HepG2 (cell line): ENCODE measurements around the gene OR6P1. TPM values are rescaled to one million over a fixed set of nuclear protein-coding genes. Genes with fewer than 3 reads are reported as not detected.

Experiments used
- ATAC-seq: fragments of 200-7000 bp; cut with Tn5 transposase; 3 replicates; pipeline ENCODE4 v1.9.1; 2020; ENCODE audit warnings: mild to moderate bottlenecking, moderate library complexity
- BruUV-seq: library from RNA; stranded (reverse); fragments of 400-500 nt; replicated peaks from 2 replicates; lab custom pipeline; 2021; lab: Mats Ljungman, UMichigan
- CTCF ChIA-PET: fragments of 300-600 bp; formaldehyde crosslinking; extraction: SDS; loops from one replicate; lab custom pipeline; 2021; ENCODE audit warnings: low total read pairs, inconsistent platforms, low intra/inter-chr PET ratio; lab: Yijun Ruan, JAX
- POLR2A ChIA-PET: fragments of 350-600 bp; sonication (Branson Sonifier 250); formaldehyde crosslinking; loops from one replicate; lab custom pipeline; 2020; ENCODE audit warnings: antibody characterized with exemption, inconsistent platforms; lab: Yijun Ruan, JAX
- DNase-seq: peaks from one replicate; pipeline ENCODE4 v3.0.0-alpha.2; 2015; ENCODE audit warnings: low spot score
- FAIRE-seq: peaks from 3 replicates; lab custom pipeline; 2011; peaks lifted over from hg19 to GRCh38; lab: Jason Lieb, UNC
- H2AFZ ChIP-seq: one replicate; pipeline ENCODE4 v1.6.1; 2011; ENCODE audit warnings: low read length, inconsistent platforms
- H3K27ac ChIP-seq: fragments of 300-600 bp; 3 replicates; pipeline ENCODE4 v1.8.0; 2011; ENCODE audit warnings: mixed run types, mild to moderate bottlenecking, mixed read lengths, low read length, inconsistent platforms; ENCODE audit not compliant: insufficient read depth; ENCODE audit errors: extremely low read length
- H3K27me3 ChIP-seq, 2 experiments: fragments of 200-600 bp in 1 of 2; 2 replicates in 1 of 2; 3 replicates in 1 of 2; pipeline versions ENCODE4 v1.6.0 to v1.8.0; 2011; ENCODE audit warnings: low read length in 2 of 2, mild to moderate bottlenecking in 2 of 2, moderate library complexity in 2 of 2, inconsistent platforms in 1 of 2; ENCODE audit not compliant: insufficient read depth in 2 of 2, control insufficient read depth in 1 of 2
- H3K36me3 ChIP-seq, 2 experiments: fragments of 200-600 bp in 1 of 2; replicated peaks in 1 of 2; 2 replicates in 1 of 2; 3 replicates in 1 of 2; pipeline versions ENCODE4 v1.5.1 to v1.8.0; 2011; ENCODE audit warnings: low read length in 2 of 2, inconsistent platforms in 1 of 2; ENCODE audit not compliant: insufficient read depth in 2 of 2, control insufficient read depth in 1 of 2
- H3K4me1 ChIP-seq: 2 replicates; pipeline ENCODE4 v1.5.1; 2012; ENCODE audit warnings: low read length, inconsistent platforms; ENCODE audit not compliant: insufficient read depth
- H3K4me2 ChIP-seq: 2 replicates; pipeline ENCODE4 v1.6.0; 2011; ENCODE audit warnings: low read depth, low read length, inconsistent platforms
- H3K4me3 ChIP-seq, 3 experiments: fragments of 200-600 bp in 1 of 3; sonication (generic), shearing (Covaris generic) in 1 of 3; replicated peaks in 1 of 3; 2 replicates each; pipeline ENCODE4 v1.5.1; 2011 to 2016; ENCODE audit warnings: low read length in 3 of 3, inconsistent platforms in 2 of 3, low read depth in 2 of 3, mild to moderate bottlenecking in 2 of 3, control low read depth in 1 of 3, mixed read lengths in 1 of 3; ENCODE audit not compliant: insufficient read depth in 1 of 3
- H3K79me2 ChIP-seq: one replicate; pipeline ENCODE4 v1.6.1; 2011; ENCODE audit warnings: low read length, inconsistent platforms; ENCODE audit not compliant: insufficient read depth
- H3K9ac ChIP-seq: 2 replicates; pipeline ENCODE4 v1.6.0; 2011; ENCODE audit warnings: mild to moderate bottlenecking, low read depth, low read length, inconsistent platforms; ENCODE audit not compliant: insufficient read depth
- H3K9me3 ChIP-seq: 2 replicates; pipeline ENCODE4 v1.5.1; 2012; ENCODE audit warnings: mild to moderate bottlenecking, low read length
- H4K20me1 ChIP-seq: 2 replicates; pipeline ENCODE4 v1.6.0; 2011; ENCODE audit warnings: inconsistent platforms, mild to moderate bottlenecking, low read length, moderate library complexity; ENCODE audit not compliant: insufficient read depth
- ATM ChIP-seq: fragments of 450-650 bp; IDR thresholded peaks from 2 replicates; pipeline ENCODE4 v1.7.1; 2017; ENCODE audit warnings: mild to moderate bottlenecking, borderline replicate concordance
- BRCA1 ChIP-seq: sonication (generic); formaldehyde crosslinking; IDR thresholded peaks from 2 replicates; pipeline ENCODE4 v1.4.0; 2020; ENCODE audit warnings: missing genetic modification reagents
- GATAD1 ChIP-seq: IDR thresholded peaks from 2 replicates; pipeline ENCODE4 v1.6.1; 2016; ENCODE audit warnings: missing genetic modification reagents, missing compliant biosample characterization
- GPN1 ChIP-seq: sonication (generic); formaldehyde crosslinking; IDR thresholded peaks from 2 replicates; pipeline ENCODE4 v1.5.1; 2020; ENCODE audit warnings: missing genetic modification reagents, borderline replicate concordance
- HNRNPH1 ChIP-seq: fragments of 200-400 bp; formaldehyde crosslinking; optimal IDR thresholded peaks from 2 replicates; pipeline ENCODE3; 2017; ENCODE audit warnings: mild to moderate bottlenecking, low read depth, low read length
- KLF9 ChIP-seq: IDR thresholded peaks from 2 replicates; pipeline ENCODE4 v1.6.1; 2016; ENCODE audit warnings: low read depth
- NFKBIZ ChIP-seq: IDR thresholded peaks from 2 replicates; pipeline ENCODE4 v1.6.1; 2018; ENCODE audit warnings: missing genetic modification reagents, missing compliant biosample characterization
- SNAI1 ChIP-seq: sonication (generic); formaldehyde crosslinking; IDR thresholded peaks from 2 replicates; pipeline ENCODE4 v1.5.0; 2020; ENCODE audit warnings: mild to moderate bottlenecking, missing genetic modification reagents, borderline replicate concordance
- SP2 ChIP-seq: sonication (generic); formaldehyde crosslinking; IDR thresholded peaks from 2 replicates; pipeline ENCODE4 v1.5.1; 2020; ENCODE audit warnings: mild to moderate bottlenecking, missing genetic modification reagents
- TOE1 ChIP-seq: sonication (generic); formaldehyde crosslinking; IDR thresholded peaks from 2 replicates; pipeline ENCODE4 v1.4.0; 2020; ENCODE audit warnings: mild to moderate bottlenecking, missing genetic modification reagents
- ZNF564 ChIP-seq: sonication (generic); formaldehyde crosslinking; IDR thresholded peaks from 2 replicates; pipeline ENCODE4 v1.8.1; 2023; ENCODE audit warnings: mild to moderate bottlenecking, missing genetic modification reagents
- WGBS: methylation state at CpG from one replicate; pipeline ENCODE4 v1.1.6; 2017; ENCODE audit warnings: low lambda C conversion rate; 5-methylcytosine and 5-hydroxymethylcytosine counted together
- in situ Hi-C: cut with HindIII; loops from 2 replicates; pipeline ENCODE4 v1.10.0; 2017; ENCODE audit warnings: low pct_unique_long_range_greater_than_20kb; ENCODE audit not compliant: extremely low pct_ligation_motif_present
- intact Hi-C: fragments of 100-400 bp; cut with micrococcal nuclease; formaldehyde crosslinking; loops from one replicate; pipeline ENCODE4 v1.10.0; 2022; ENCODE audit not compliant: unreplicated experiment
- polyA plus RNA-seq, 8 experiments: library from polyadenylated mRNA; depleted of rRNA in 3 of 8; stranded (reverse) in 7 of 8; unstranded in 1 of 8; fragments of >200 nt; fragmentation: Illumina TruSeq in 4 of 8; extraction: Trizol in 4 of 8; gene quantifications; 2 replicates each; pipeline versions ENCODE4 v1.2.1 to v1.2.3, GENCODE V29; 2011 to 2016; ENCODE audit warnings: low read depth in 4 of 8, missing spikeins in 1 of 8, mixed read lengths in 1 of 8; ENCODE audit not compliant: insufficient read depth in 1 of 8
- total RNA-seq, 5 experiments: library from RNA; depleted of rRNA; stranded (reverse); fragments of >200 nt; fragmentation: Illumina TruSeq; extraction: Trizol; gene quantifications; 2 replicates each; pipeline ENCODE4 v1.2.3, GENCODE V29; 2016; ENCODE audit warnings: low read depth in 1 of 5
- TF ChIP-seq, protein P1 (sequence below): fragments of 450-650 bp; IDR thresholded peaks from 2 replicates; pipeline ENCODE4 v1.6.1; 2017; ENCODE audit warnings: mild to moderate bottlenecking
- TF ChIP-seq, protein P2 (sequence below): sonication (generic); formaldehyde crosslinking; IDR thresholded peaks from 2 replicates; pipeline ENCODE4 v1.8.0; 2022; ENCODE audit warnings: missing genetic modification reagents, mild to moderate bottlenecking, moderate library complexity, borderline replicate concordance
- TF ChIP-seq, protein P3 (sequence below): IDR thresholded peaks from 2 replicates; pipeline ENCODE4 v1.6.1; 2018; ENCODE audit warnings: missing genetic modification reagents, mild to moderate bottlenecking, missing compliant biosample characterization
- TF ChIP-seq, protein P4 (sequence below): sonication (generic); formaldehyde crosslinking; IDR thresholded peaks from 2 replicates; pipeline ENCODE4 v1.5.1; 2020; ENCODE audit warnings: missing genetic modification reagents, mild to moderate bottlenecking, borderline replicate concordance
- TF ChIP-seq, protein P5 (sequence below): sonication (generic); formaldehyde crosslinking; IDR thresholded peaks from 2 replicates; pipeline ENCODE4 v1.4.0; 2020; ENCODE audit warnings: mild to moderate bottlenecking, missing genetic modification reagents

Gene OR6P1
- total and polyA plus RNA-seq, 2 of the 13 experiments (the other 11 are each of a cell fraction or from before 2014, with no cell fraction given), result not detected

DNA sequence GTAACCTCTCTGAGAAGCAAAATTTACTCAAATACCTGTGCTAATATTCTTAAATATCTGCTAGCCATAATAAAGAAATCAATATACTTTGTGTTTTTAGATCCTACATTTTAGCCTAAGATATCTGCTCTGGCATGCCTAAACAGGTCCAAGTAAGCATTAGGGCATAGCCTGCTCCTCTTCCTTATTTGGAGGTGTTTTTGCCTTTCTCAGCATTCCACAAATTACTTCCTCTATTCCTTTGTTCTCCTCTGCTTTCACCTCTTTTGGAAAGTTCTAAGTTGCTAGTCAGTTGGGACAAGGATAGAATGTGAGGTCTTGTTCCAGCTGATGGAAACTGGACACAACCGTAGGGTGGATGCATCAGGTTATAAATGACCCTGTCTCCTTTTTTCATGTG lies 16.6 kb upstream of the OR6P1 start (continued):
- TF ChIP-seq, protein P1, sequence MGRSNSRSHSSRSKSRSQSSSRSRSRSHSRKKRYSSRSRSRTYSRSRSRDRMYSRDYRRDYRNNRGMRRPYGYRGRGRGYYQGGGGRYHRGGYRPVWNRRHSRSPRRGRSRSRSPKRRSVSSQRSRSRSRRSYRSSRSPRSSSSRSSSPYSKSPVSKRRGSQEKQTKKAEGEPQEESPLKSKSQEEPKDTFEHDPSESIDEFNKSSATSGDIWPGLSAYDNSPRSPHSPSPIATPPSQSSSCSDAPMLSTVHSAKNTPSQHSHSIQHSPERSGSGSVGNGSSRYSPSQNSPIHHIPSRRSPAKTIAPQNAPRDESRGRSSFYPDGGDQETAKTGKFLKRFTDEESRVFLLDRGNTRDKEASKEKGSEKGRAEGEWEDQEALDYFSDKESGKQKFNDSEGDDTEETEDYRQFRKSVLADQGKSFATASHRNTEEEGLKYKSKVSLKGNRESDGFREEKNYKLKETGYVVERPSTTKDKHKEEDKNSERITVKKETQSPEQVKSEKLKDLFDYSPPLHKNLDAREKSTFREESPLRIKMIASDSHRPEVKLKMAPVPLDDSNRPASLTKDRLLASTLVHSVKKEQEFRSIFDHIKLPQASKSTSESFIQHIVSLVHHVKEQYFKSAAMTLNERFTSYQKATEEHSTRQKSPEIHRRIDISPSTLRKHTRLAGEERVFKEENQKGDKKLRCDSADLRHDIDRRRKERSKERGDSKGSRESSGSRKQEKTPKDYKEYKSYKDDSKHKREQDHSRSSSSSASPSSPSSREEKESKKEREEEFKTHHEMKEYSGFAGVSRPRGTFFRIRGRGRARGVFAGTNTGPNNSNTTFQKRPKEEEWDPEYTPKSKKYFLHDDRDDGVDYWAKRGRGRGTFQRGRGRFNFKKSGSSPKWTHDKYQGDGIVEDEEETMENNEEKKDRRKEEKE, result no peak
- no peak for TF ChIP-seq NFKBIZ (CRISPR knock-in tag)

DNA sequence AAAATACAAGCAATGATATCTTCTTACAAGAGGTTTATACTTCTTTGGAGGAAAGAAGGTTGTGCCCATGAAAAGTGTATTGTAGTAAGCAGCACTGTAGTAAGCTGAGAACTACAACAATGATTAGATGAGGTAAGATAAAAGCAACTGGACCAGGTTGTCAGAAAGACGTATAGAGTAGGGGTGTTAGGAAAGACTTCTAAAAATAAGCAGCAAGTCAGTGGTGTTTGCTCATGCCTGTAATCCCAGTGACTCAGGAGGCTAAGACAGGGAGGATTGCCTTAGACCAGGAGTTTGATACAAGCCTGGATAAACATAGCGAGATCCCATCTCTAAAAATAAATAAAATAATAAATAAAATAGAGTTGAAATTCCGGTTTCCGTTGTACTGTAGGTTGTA lies 13.6 kb upstream of the OR6P1 start:
- H2AFZ ChIP-seq, result no peak overlapping the region
- POLR2A ChIA-PET, result no interaction called here
- no TSS peak for BruUV-seq

More for the DNA sequence above, 13.6 kb upstream of the OR6P1 start:
- H3K36me3 ChIP-seq, result no peaks in the 10 kb centered on the region
- no peaks in the 10 kb centered on the region for H4K20me1 ChIP-seq
- in situ Hi-C loops, result no loop called here
- WGBS, result 14% methylated on average over 4 of the region's 4 CpGs
- no peaks in the 10 kb centered on the region for H3K27me3 ChIP-seq
- H3K79me2 ChIP-seq, result no peaks in the 10 kb centered on the region
- no peak overlapping the region for H3K9ac ChIP-seq
- no peak overlapping the region for H3K4me3 ChIP-seq
- H3K27ac ChIP-seq, result no peak overlapping the region
- intact Hi-C loops, result no loop called here
- TF ChIP-seq, protein P2, sequence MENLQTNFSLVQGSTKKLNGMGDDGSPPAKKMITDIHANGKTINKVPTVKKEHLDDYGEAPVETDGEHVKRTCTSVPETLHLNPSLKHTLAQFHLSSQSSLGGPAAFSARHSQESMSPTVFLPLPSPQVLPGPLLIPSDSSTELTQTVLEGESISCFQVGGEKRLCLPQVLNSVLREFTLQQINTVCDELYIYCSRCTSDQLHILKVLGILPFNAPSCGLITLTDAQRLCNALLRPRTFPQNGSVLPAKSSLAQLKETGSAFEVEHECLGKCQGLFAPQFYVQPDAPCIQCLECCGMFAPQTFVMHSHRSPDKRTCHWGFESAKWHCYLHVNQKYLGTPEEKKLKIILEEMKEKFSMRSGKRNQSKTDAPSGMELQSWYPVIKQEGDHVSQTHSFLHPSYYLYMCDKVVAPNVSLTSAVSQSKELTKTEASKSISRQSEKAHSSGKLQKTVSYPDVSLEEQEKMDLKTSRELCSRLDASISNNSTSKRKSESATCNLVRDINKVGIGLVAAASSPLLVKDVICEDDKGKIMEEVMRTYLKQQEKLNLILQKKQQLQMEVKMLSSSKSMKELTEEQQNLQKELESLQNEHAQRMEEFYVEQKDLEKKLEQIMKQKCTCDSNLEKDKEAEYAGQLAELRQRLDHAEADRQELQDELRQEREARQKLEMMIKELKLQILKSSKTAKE, result no peak
- TF ChIP-seq GPN1 (CRISPR knock-in tag), result no peak
- TF ChIP-seq, protein P3, sequence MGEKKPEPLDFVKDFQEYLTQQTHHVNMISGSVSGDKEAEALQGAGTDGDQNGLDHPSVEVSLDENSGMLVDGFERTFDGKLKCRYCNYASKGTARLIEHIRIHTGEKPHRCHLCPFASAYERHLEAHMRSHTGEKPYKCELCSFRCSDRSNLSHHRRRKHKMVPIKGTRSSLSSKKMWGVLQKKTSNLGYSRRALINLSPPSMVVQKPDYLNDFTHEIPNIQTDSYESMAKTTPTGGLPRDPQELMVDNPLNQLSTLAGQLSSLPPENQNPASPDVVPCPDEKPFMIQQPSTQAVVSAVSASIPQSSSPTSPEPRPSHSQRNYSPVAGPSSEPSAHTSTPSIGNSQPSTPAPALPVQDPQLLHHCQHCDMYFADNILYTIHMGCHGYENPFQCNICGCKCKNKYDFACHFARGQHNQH (CRISPR knock-in tag), result no peak
- no peak for TF ChIP-seq SP2
- no peak for TF ChIP-seq ATM
- TF ChIP-seq GATAD1 (CRISPR knock-in tag), result no peak
- TF ChIP-seq HNRNPH1, result no peak
- no peak for TF ChIP-seq BRCA1
- TF ChIP-seq, protein P4, sequence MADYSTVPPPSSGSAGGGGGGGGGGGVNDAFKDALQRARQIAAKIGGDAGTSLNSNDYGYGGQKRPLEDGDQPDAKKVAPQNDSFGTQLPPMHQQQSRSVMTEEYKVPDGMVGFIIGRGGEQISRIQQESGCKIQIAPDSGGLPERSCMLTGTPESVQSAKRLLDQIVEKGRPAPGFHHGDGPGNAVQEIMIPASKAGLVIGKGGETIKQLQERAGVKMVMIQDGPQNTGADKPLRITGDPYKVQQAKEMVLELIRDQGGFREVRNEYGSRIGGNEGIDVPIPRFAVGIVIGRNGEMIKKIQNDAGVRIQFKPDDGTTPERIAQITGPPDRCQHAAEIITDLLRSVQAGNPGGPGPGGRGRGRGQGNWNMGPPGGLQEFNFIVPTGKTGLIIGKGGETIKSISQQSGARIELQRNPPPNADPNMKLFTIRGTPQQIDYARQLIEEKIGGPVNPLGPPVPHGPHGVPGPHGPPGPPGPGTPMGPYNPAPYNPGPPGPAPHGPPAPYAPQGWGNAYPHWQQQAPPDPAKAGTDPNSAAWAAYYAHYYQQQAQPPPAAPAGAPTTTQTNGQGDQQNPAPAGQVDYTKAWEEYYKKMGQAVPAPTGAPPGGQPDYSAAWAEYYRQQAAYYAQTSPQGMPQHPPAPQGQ (CRISPR knock-in tag), result no peak
- TF ChIP-seq SNAI1 (CRISPR knock-in tag), result no peak
- no peak for TF ChIP-seq ZNF564 (CRISPR knock-in tag)
- no peak for TF ChIP-seq KLF9
- TF ChIP-seq, protein P5, sequence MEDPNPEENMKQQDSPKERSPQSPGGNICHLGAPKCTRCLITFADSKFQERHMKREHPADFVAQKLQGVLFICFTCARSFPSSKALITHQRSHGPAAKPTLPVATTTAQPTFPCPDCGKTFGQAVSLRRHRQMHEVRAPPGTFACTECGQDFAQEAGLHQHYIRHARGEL (CRISPR knock-in tag), result no peak
- no peak for TF ChIP-seq TOE1 (CRISPR knock-in tag)
- ATAC-seq (no peak), FAIRE-seq (no peak), DNase-seq (no peak)
- no peaks in the 10 kb centered on the region for H3K4me1 ChIP-seq
- H3K9me3 ChIP-seq, result peaks cover 75% of the 10 kb centered on the region
- H3K4me2 ChIP-seq, result no peak overlapping the region
- CTCF ChIA-PET, result no interaction called here
